GM23338 (cell line): ENCODE measurements around the gene CCDC146.

Source experiments
- CTCF ChIP-seq, 2 experiments: fragments of 200-600 bp in 1 of 2; sonication (generic) in 1 of 2; conservative IDR thresholded peaks; 2 replicates each; pipeline versions ENCODE4 v1.5.1 to v1.6.1; 2016 to 2017; ENCODE audit warnings: antibody characterized with exemption in 2 of 2, low read depth in 2 of 2, mild to moderate bottlenecking in 2 of 2, moderate library complexity in 1 of 2
- POLR2AphosphoS5 ChIP-seq: IDR thresholded peaks from 2 replicates; pipeline ENCODE4 v1.6.1; 2016; ENCODE audit warnings: antibody characterized with exemption, low read depth

- TF ChIP-seq CTCF (conservative IDR thresholded peaks at IDR 0.05; ENCODE audit: low read depth in 2 of 2) (no peak), POLR2AphosphoS5 (no peak)
Measured at GRCh38 chr7:77327067-77327931, 204.9 kb downstream of the CCDC146 start.
